H9 (cell line): ENCODE results near the gene COLEC12. TPM values are rescaled to one million over a fixed set of nuclear protein-coding genes. Genes with fewer than 3 reads are reported as not detected.

Source experiments
- DNase-seq: peaks from one replicate; pipeline ENCODE4 v3.0.0-alpha.2; 2017
- H2AFZ ChIP-seq: one replicate; pipeline ENCODE4 v1.6.1; 2013; ENCODE audit warnings: mild to moderate bottlenecking, low read length, control low read depth, moderate library complexity
- H2AK5ac ChIP-seq: 2 replicates; pipeline ENCODE4 v1.6.1; 2013; ENCODE audit warnings: low read length, control low read depth, mixed read lengths; ENCODE audit not compliant: insufficient read length
- H2BK120ac ChIP-seq: one replicate; pipeline ENCODE4 v1.6.1; 2013; ENCODE audit warnings: low read depth, mild to moderate bottlenecking, low read length, control low read depth, inconsistent platforms; ENCODE audit not compliant: poor library complexity, severe bottlenecking
- H2BK12ac ChIP-seq: 2 replicates; pipeline ENCODE4 v1.6.1; 2013; ENCODE audit warnings: low read length, control low read depth, mixed read lengths, low read depth; ENCODE audit not compliant: insufficient read length
- H2BK15ac ChIP-seq: 2 replicates; pipeline ENCODE4 v1.6.1; 2013; ENCODE audit warnings: low read depth, low read length, control low read depth
- H2BK20ac ChIP-seq: one replicate; pipeline ENCODE4 v1.6.1; 2013; ENCODE audit warnings: low read depth, mild to moderate bottlenecking, low read length, control low read depth, inconsistent platforms; ENCODE audit not compliant: poor library complexity, severe bottlenecking
- H2BK5ac ChIP-seq: 2 replicates; pipeline ENCODE4 v1.6.1; 2013; ENCODE audit warnings: low read length, control low read depth, mixed read lengths; ENCODE audit not compliant: insufficient read length
- H3K14ac ChIP-seq: 2 replicates; pipeline ENCODE4 v1.6.1; 2013; ENCODE audit warnings: low read length, control low read depth; ENCODE audit not compliant: insufficient read depth
- H3K18ac ChIP-seq: 2 replicates; pipeline ENCODE4 v1.6.1; 2013; ENCODE audit warnings: low read depth, mild to moderate bottlenecking, mixed read lengths, low read length, control low read depth; ENCODE audit not compliant: insufficient read length
- H3K23ac ChIP-seq: 2 replicates; pipeline ENCODE4 v1.6.1; 2013; ENCODE audit warnings: low read length, control low read depth, mixed read lengths, low read depth; ENCODE audit not compliant: insufficient read length
- H3K23me2 ChIP-seq: 2 replicates; pipeline ENCODE4 v1.6.1; 2013; ENCODE audit warnings: low read depth, mild to moderate bottlenecking, mixed read lengths, low read length, control low read depth; ENCODE audit not compliant: insufficient read length, poor library complexity, severe bottlenecking
- H3K27ac ChIP-seq: 2 replicates; pipeline ENCODE4 v1.5.1; 2013; ENCODE audit warnings: low read length, control low read depth, mixed read lengths, low read depth; ENCODE audit not compliant: insufficient read length
- H3K27me3 ChIP-seq: 2 replicates; pipeline ENCODE4 v1.6.1; 2013; ENCODE audit warnings: low read length, control low read depth, inconsistent platforms; ENCODE audit not compliant: insufficient read depth
- H3K4ac ChIP-seq: 2 replicates; pipeline ENCODE4 v1.6.1; 2013; ENCODE audit warnings: low read depth, mild to moderate bottlenecking, control low read depth, inconsistent platforms, low read length, moderate library complexity
- H3K4me1 ChIP-seq: 2 replicates; pipeline ENCODE4 v1.6.1; 2013; ENCODE audit warnings: low read length, control low read depth, inconsistent platforms; ENCODE audit not compliant: insufficient read depth
- H3K4me2 ChIP-seq: 2 replicates; pipeline ENCODE4 v1.6.1; 2013; ENCODE audit warnings: low read length, control low read depth, mixed read lengths; ENCODE audit not compliant: insufficient read length, insufficient read depth
- H3K56ac ChIP-seq: 2 replicates; pipeline ENCODE4 v1.6.1; 2013; ENCODE audit warnings: low read depth, mild to moderate bottlenecking, mixed read lengths, low read length, control low read depth; ENCODE audit not compliant: insufficient read length
- H3K79me1 ChIP-seq: 2 replicates; pipeline ENCODE4 v1.6.1; 2013; ENCODE audit warnings: low read depth, mild to moderate bottlenecking, moderate library complexity, low read length, control low read depth, inconsistent platforms; ENCODE audit not compliant: insufficient read depth, poor library complexity, severe bottlenecking
- H3K79me2 ChIP-seq: 2 replicates; pipeline ENCODE4 v1.6.1; 2013; ENCODE audit warnings: low read length, control low read depth, inconsistent platforms; ENCODE audit not compliant: insufficient read depth
- H3K9ac ChIP-seq: 2 replicates; pipeline ENCODE4 v1.6.1; 2013; ENCODE audit warnings: low read length, control low read depth, mixed read lengths; ENCODE audit not compliant: insufficient read length; ENCODE audit errors: extremely low read depth
- H3K9me3 ChIP-seq: one replicate; pipeline ENCODE4 v1.6.1; 2013; ENCODE audit warnings: low read depth, low read length, inconsistent platforms; ENCODE audit not compliant: control insufficient read depth
- H3T11ph ChIP-seq: one replicate; pipeline ENCODE4 v1.6.1; 2013; ENCODE audit warnings: mild to moderate bottlenecking, low read length, control low read depth, inconsistent platforms
- H4K20me1 ChIP-seq: one replicate; pipeline ENCODE4 v1.6.1; 2013; ENCODE audit not compliant: control insufficient read depth, insufficient read length, insufficient read depth
- H4K5ac ChIP-seq: 2 replicates; pipeline ENCODE4 v1.6.1; 2013; ENCODE audit warnings: low read depth, mild to moderate bottlenecking, mixed read lengths, low read length, control low read depth; ENCODE audit not compliant: insufficient read length
- H4K8ac ChIP-seq: replicated peaks from 2 replicates; pipeline ENCODE4 v1.6.1; 2013; ENCODE audit warnings: low read length, control low read depth, mixed read lengths, low read depth; ENCODE audit not compliant: insufficient read length
- H4K91ac ChIP-seq: 2 replicates; pipeline ENCODE4 v1.6.1; 2013; ENCODE audit warnings: low read depth, mild to moderate bottlenecking, moderate library complexity, mixed read lengths, low read length, control low read depth; ENCODE audit not compliant: insufficient read length
- H3K27ac Mint-ChIP-seq, 3 experiments: 2 replicates in 2 of 3; 3 replicates in 1 of 3; pipeline ENCODE4 v1.8.0; 2020 to 2021; ENCODE audit warnings: mixed read lengths in 3 of 3, mild to moderate bottlenecking in 1 of 3, moderate library complexity in 1 of 3
- H3K27me3 Mint-ChIP-seq: 2 replicates; pipeline ENCODE4 v1.8.0; 2021; ENCODE audit warnings: low read depth, mild to moderate bottlenecking, moderate library complexity, mixed read lengths
- H3K36me3 Mint-ChIP-seq, 3 experiments: 2 replicates in 2 of 3; 3 replicates in 1 of 3; pipeline ENCODE4 v1.8.0; 2020 to 2021; ENCODE audit warnings: low read depth in 3 of 3, mixed read lengths in 3 of 3; ENCODE audit not compliant: insufficient read depth in 1 of 3
- H3K4me1 Mint-ChIP-seq, 2 experiments: 2 replicates each; pipeline ENCODE4 v1.8.0; 2020; ENCODE audit warnings: mixed read lengths in 2 of 2
- H3K4me3 Mint-ChIP-seq, 2 experiments: 2 replicates in 1 of 2; 3 replicates in 1 of 2; pipeline ENCODE4 v1.8.0; 2020 to 2021; ENCODE audit warnings: mild to moderate bottlenecking in 2 of 2, mixed read lengths in 2 of 2, moderate library complexity in 1 of 2
- H3K9me3 Mint-ChIP-seq, 2 experiments: 2 replicates in 1 of 2; 3 replicates in 1 of 2; pipeline ENCODE4 v1.8.0; 2020; ENCODE audit warnings: mild to moderate bottlenecking in 2 of 2, mixed read lengths in 2 of 2, moderate library complexity in 1 of 2
- CTCF ChIP-seq: fragments of 200-600 bp; sonication (generic); conservative IDR thresholded peaks from 3 replicates; pipeline ENCODE4 v1.8.0; 2021; ENCODE audit warnings: antibody characterized with exemption, mild to moderate bottlenecking
- WGBS: extraction: QIAGEN DNeasy Blood & Tissue Kit; methylation state at CpG from one replicate; pipeline ENCODE4 v1.1.7; 2013; ENCODE audit warnings: missing lambda C conversion rate, low lambda C conversion rate, mixed read lengths; ENCODE audit not compliant: insufficient read length; ENCODE audit errors: extremely low coverage; 5-methylcytosine and 5-hydroxymethylcytosine counted together
- total RNA-seq: library from RNA; stranded (reverse); gene quantifications from 2 replicates; pipeline ENCODE4 v1.2.1, GENCODE V29; 2021

The COLEC12 gene
- total RNA-seq, 1 experiment from 2014 or later = 0.70 TPM

- Histone ChIP-seq H2AK5ac (no peak overlapping the region), H4K20me1 (no peaks in the 10 kb centered on the region), H4K5ac (no peak overlapping the region), H2BK12ac (no peak overlapping the region), H3K4me1 (no peaks in the 10 kb centered on the region), H2AFZ (no peak overlapping the region), H3K4ac (no peak overlapping the region), H3K79me1 (no peaks in the 10 kb centered on the region), H3K14ac (no peak overlapping the region), H2BK5ac (no peak overlapping the region), H4K91ac (no peak overlapping the region), H3K23me2 (no peaks in the 10 kb centered on the region), H3K9me3 (no peaks in the 10 kb centered on the region), H3K56ac (no peak overlapping the region), H2BK20ac (no peak overlapping the region), H3K23ac (no peak overlapping the region), H3K9ac (no peak overlapping the region), H3K27me3 (no peaks in the 10 kb centered on the region), H2BK120ac (no peak overlapping the region), H2BK15ac (no peak overlapping the region), H3T11ph (no peak overlapping the region), H3K27ac (no peak overlapping the region), H3K18ac (no peak overlapping the region), H3K4me2 (no peak overlapping the region), H3K79me2 (no peaks in the 10 kb centered on the region), H4K8ac (no peak overlapping the region)
- Mint-ChIP-seq H3K27ac (no peak overlapping the region), H3K4me1 (no peaks in the 10 kb centered on the region), H3K4me3 (no peak overlapping the region), H3K36me3 (peaks cover 12 to 14% (median 13%) of the 10 kb centered on the region in 3 experiments), H3K27me3 (no peaks in the 10 kb centered on the region), H3K9me3 (peaks cover 17 to 26% of the 10 kb centered on the region in 2 experiments)
- TF ChIP-seq CTCF = no peak
- no CpG with 5 or more reads among the region's 3 CpGs for WGBS
- no peak for DNase-seq
These were observed 93.3 kb downstream of the COLEC12 start for GRCh38 chr18:407191-407590.
